Mucosa of rectum (tissue), 2 donors: ENCODE results near the gene TMEM151A.

Experiments used
- H3K27ac ChIP-seq, 2 donors: one replicate each; pipeline ENCODE4 v1.7.0; 2013; ENCODE audit warnings: inconsistent platforms in 2 of 2, low read depth in 2 of 2, low read length in 2 of 2
- H3K27me3 ChIP-seq, 2 donors: one replicate each; pipeline ENCODE4 v1.7.0; 2013; ENCODE audit warnings: low read length in 2 of 2; ENCODE audit not compliant: control insufficient read depth in 2 of 2, insufficient read depth in 2 of 2
- H3K36me3 ChIP-seq, 2 donors: one replicate each; pipeline ENCODE4 v1.7.0; 2013; ENCODE audit warnings: low read length in 2 of 2; ENCODE audit not compliant: control insufficient read depth in 2 of 2, insufficient read depth in 2 of 2
- H3K4me1 ChIP-seq, 2 donors: one replicate each; pipeline ENCODE4 v1.7.0; 2013; ENCODE audit warnings: low read length in 2 of 2, mild to moderate bottlenecking in 1 of 2; ENCODE audit not compliant: control insufficient read depth in 2 of 2, insufficient read depth in 2 of 2
- H3K4me3 ChIP-seq, 2 donors: one replicate each; pipeline ENCODE4 v1.7.0; 2013; ENCODE audit warnings: low read length in 2 of 2
- H3K9ac ChIP-seq, 2 donors: one replicate each; pipeline ENCODE4 v1.7.0; 2013; ENCODE audit warnings: low read length in 2 of 2, low read depth in 1 of 2, mild to moderate bottlenecking in 1 of 2
- H3K9me3 ChIP-seq, 2 donors: one replicate each; pipeline ENCODE4 v1.7.0; 2013; ENCODE audit warnings: low read length in 2 of 2; ENCODE audit not compliant: control insufficient read depth in 2 of 2
- donor health status: healthy.
- donor health status: Normal muscosa, but diverticular disease.

The TMEM151A gene

DNA sequence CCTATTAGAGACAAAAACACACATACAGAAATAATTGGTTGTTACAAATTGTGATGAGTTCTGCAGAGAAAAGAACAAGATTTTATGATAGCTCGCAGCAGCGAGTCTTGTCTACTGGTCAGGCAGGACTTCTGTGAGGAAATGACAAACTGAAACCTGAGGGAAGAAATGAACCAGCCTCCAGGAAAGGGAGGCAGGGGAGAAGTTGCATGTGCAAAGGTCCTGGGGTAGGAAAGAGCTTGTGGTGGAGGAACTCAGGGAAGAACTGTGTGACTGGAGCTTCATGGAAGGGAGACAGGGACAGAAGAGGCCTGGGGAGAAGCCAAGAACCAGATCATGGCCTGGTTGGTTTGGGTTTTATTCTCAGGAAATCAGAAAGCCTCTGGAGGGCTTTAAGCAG is 32.5 kb upstream of the TMEM151A start:
- Histone ChIP-seq H3K36me3 (peaks cover 3 to 13% of the 10 kb centered on the region in 2 donors), H3K9ac (no peak overlapping the region), H3K4me3 (no peak overlapping the region), H3K4me1 (peaks cover 7 to 13% of the 10 kb centered on the region in 2 donors), H3K27me3 (peaks cover 0 to 5% of the 10 kb centered on the region in 2 donors), H3K9me3 (no peaks in the 10 kb centered on the region), H3K27ac (no peak overlapping the region)

DNA sequence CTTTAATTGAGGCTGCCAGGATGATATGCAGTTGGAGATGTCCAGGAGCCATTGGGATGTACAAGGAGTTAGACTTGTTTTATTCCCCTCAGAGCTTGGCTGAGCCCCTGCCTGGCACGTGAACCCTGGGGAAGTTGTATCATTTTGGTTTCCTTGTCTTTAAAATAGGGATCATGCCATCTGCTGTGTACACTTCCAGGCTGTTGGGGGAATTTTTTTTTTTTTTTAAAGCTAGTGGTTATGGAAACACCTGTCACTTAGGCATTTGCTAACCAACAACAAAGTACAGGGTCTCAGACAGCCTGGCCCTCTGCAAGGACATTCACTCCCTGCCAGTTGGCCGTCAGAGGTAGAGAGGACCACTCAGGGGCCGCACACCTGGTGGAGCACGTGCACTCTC is 31.7 kb upstream of the TMEM151A start:
- Histone ChIP-seq H3K27me3 (peaks cover 0 to 5% of the 10 kb centered on the region in 2 donors), H3K27ac (no peak overlapping the region), H3K4me1 (peaks cover 7 to 13% of the 10 kb centered on the region in 2 donors), H3K4me3 (no peak overlapping the region), H3K9ac (no peak overlapping the region), H3K9me3 (no peaks in the 10 kb centered on the region), H3K36me3 (peaks cover 3 to 18% of the 10 kb centered on the region in 2 donors)

DNA sequence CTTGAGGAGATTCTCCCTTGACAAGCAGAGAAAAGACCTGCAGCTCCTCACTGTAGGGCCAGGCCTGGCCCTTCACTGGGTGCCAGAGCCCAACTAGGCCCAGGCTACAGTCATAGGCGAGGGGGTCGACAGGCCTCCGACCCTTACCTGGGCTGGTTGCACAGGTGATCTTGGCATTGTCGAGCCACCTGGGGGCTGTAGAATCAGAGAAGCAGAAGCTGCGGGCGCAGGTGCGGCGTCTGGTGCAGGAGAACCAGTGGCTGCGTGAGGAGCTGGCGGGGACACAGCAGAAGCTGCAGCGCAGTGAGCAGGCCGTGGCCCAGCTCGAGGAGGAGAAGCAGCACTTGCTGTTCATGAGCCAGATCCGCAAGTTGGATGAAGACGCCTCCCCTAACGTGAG is 30.1 kb upstream of the TMEM151A start:
- peaks cover 3 to 18% of the 10 kb centered on the region in 2 donors for H3K36me3 ChIP-seq
- H3K27me3 ChIP-seq: peaks cover 0 to 3% of the 10 kb centered on the region in 2 donors
- H3K4me3 ChIP-seq: no peak overlapping the region
- H3K4me1 ChIP-seq: peaks cover 7 to 15% of the 10 kb centered on the region in 2 donors
- H3K27ac ChIP-seq: no peak overlapping the region
- no peak overlapping the region for H3K9ac ChIP-seq
- no peaks in the 10 kb centered on the region for H3K9me3 ChIP-seq

DNA sequence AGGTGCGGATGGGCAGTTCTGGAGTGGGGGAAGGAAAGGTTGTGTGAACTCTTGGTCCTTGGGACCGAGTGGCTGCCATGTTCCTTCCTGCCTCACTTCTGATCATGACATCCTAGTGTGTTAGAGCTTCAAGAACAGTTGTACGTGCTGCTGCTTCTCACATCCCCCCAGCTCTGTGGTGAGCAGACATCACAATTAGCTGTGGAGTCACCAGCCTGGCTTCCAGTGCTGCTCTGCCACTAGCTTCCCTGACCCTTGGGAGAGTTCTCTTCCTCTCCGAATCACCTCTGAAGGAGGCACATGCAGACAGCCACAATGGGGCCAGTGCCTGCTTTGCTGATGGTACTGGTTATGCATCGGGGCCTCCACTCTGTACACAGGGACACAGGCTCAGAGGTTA is 29.5 kb upstream of the TMEM151A start:
- Histone ChIP-seq H3K4me3 (no peak overlapping the region), H3K36me3 (peaks cover 3 to 18% of the 10 kb centered on the region in 2 donors), H3K27ac (no peak overlapping the region), H3K9me3 (no peaks in the 10 kb centered on the region), H3K4me1 (peaks cover 12 to 16% of the 10 kb centered on the region in 2 donors), H3K9ac (no peak overlapping the region), H3K27me3 (no peaks in the 10 kb centered on the region)

DNA sequence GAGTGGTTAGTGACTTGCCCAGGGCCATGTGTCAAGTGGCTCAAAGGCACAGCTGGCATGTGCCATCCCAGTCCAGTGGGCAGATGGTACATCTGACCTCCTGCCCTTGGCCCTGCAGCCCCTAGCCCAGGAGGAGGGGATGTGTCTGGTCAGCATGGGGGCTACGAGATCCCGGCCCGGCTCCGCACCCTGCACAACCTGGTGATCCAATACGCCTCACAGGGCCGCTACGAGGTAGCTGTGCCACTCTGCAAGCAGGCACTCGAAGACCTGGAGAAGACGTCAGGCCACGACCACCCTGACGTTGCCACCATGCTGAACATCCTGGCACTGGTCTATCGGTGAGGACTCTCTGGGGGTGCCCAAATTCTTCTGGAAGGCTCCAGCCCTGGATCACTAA is 29.0 kb upstream of the TMEM151A start:
- H3K27me3 ChIP-seq: no peaks in the 10 kb centered on the region
- H3K9ac ChIP-seq: no peak overlapping the region
- H3K4me3 ChIP-seq: no peak overlapping the region
- H3K9me3 ChIP-seq: no peaks in the 10 kb centered on the region
- H3K36me3 ChIP-seq: peaks cover 3 to 18% of the 10 kb centered on the region in 2 donors
- H3K4me1 ChIP-seq: peaks cover 12 to 18% of the 10 kb centered on the region in 2 donors
- no peak overlapping the region for H3K27ac ChIP-seq

- Histone ChIP-seq H3K9ac (no peak overlapping the region), H3K4me3 (no peak overlapping the region), H3K27ac (no peak overlapping the region), H3K36me3 (peaks cover 3 to 18% of the 10 kb centered on the region in 2 donors), H3K27me3 (no peaks in the 10 kb centered on the region), H3K4me1 (peaks cover 15 to 16% of the 10 kb centered on the region in 2 donors), H3K9me3 (no peaks in the 10 kb centered on the region)
Observed at GRCh38 chr11:66263231-66263630, 28.5 kb upstream of the TMEM151A start.

- Histone ChIP-seq H3K27me3 (no peaks in the 10 kb centered on the region), H3K27ac (no peak overlapping the region), H3K4me1 (peaks cover 10% of the 10 kb centered on the region in 2 donors), H3K9me3 (no peaks in the 10 kb centered on the region), H3K9ac (no peak overlapping the region), H3K36me3 (peaks cover 3 to 18% of the 10 kb centered on the region in 2 donors), H3K4me3 (no peak overlapping the region)
Observed at GRCh38 chr11:66263785-66264184, 27.9 kb upstream of the TMEM151A start.

- Histone ChIP-seq H3K4me3 (no peak overlapping the region), H3K4me1 (peaks cover 12 to 14% of the 10 kb centered on the region in 2 donors), H3K9ac (no peak overlapping the region), H3K27me3 (no peaks in the 10 kb centered on the region), H3K36me3 (peaks cover 3 to 18% of the 10 kb centered on the region in 2 donors), H3K27ac (no peak overlapping the region), H3K9me3 (no peaks in the 10 kb centered on the region)
Observed at GRCh38 chr11:66264383-66264782, 27.3 kb upstream of the TMEM151A start.

GRCh38 chr11:66264914-66265313 is 26.8 kb upstream of the TMEM151A start:
- Histone ChIP-seq H3K27me3 (no peaks in the 10 kb centered on the region), H3K9me3 (no peaks in the 10 kb centered on the region), H3K36me3 (peaks cover 3 to 18% of the 10 kb centered on the region in 2 donors), H3K4me3 (no peak overlapping the region), H3K27ac (no peak overlapping the region), H3K9ac (no peak overlapping the region), H3K4me1 (peaks cover 17 to 18% of the 10 kb centered on the region in 2 donors)

DNA sequence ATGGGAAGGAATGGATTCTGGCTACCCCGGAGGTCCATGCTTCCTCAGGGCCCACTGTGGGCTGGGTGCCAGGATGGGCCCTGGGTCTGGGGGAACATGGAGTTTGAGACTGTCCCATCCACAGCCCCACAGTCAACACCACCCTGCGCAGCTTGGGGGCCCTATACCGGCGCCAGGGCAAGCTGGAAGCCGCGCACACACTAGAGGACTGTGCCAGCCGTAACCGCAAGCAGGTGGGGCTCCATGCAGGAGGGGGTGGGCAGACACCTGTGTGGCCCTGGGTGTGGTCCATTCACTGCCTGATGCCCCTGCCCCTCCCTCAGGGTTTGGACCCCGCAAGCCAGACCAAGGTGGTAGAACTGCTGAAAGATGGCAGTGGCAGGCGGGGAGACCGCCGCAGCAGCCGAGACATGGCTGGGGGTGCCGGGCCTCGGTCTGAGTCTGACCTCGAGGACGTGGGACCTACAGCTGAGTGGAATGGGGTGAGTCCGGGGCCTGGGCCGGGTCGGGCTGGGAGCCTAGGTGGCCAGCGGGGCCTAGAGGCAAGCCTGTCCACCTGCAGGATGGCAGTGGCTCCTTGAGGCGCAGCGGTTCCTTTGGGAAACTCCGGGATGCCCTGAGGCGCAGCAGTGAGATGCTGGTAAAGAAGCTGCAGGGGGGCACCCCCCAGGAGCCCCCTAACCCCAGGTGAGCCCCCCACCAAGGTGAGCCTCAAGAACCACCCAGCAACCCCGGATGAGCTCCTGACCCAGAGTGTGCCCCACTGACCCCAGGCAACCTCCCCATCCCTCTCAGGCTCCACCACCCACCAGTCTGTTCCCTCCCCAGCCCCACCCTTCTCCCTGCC is 25.9 kb upstream of the TMEM151A start:
- Histone ChIP-seq H3K9me3 (no peaks in the 10 kb centered on the region), H3K27me3 (no peaks in the 10 kb centered on the region)

More for the DNA sequence above, 25.9 kb upstream of the TMEM151A start:
- Histone ChIP-seq H3K36me3 (peaks cover 0 to 18% of the 10 kb centered on the region in 2 donors), H3K4me3 (no peak overlapping the region), H3K4me1 (peaks cover 18 to 20% of the 10 kb centered on the region in 2 donors), H3K27ac (no peak overlapping the region), H3K9ac (no peak overlapping the region)
